ENCODE measurements around the gene BSPRY.
"Not testable (repeated sequence)": the region's sequence is repeated elsewhere in the genome, so short reads cannot be mapped to it uniquely, and the experiment has no call there.

Gene BSPRY

GRCh38 chr9:113398796-113399195, 49.5 kb downstream of the BSPRY start:
- no peak for TF ChIP-seq CTCF (IDR thresholded peaks at IDR 0.05; ENCODE audit: low read depth, low read length)
- no peak for DNase-seq (ENCODE audit: extremely low read depth, low read depth)

DNA sequence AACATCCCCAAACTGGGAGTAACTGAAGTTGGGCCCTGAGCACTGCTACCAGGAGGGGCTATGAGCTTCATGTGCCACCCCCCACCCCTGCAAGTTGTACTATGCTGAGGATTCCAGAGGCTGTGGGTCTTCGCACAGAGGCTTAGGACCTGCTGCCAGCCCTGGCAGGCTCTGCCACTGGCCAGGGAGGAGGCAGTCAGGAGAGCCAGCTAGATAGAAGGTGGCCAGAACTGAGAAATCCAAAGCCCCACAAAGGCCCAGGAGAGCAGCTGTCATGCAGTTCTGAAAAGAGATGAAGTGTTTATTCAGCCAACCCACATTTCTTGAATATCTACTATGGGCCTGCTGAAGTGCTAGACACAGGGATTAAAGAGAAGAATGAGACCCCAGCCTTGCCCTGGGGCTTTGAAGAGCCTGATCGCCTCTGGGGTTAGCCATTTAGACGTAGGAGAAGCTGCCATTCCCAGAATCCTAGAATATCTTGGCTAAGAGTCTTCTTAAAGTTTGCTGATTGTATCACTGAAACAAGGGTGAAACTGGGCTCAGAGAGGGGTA, 50.4 kb downstream of the BSPRY start:
- DNase-seq (ENCODE audit: extremely low read depth, low read depth): no peak
- no peak for TF ChIP-seq CTCF (IDR thresholded peaks at IDR 0.05; ENCODE audit: low read depth, low read length)

DNA sequence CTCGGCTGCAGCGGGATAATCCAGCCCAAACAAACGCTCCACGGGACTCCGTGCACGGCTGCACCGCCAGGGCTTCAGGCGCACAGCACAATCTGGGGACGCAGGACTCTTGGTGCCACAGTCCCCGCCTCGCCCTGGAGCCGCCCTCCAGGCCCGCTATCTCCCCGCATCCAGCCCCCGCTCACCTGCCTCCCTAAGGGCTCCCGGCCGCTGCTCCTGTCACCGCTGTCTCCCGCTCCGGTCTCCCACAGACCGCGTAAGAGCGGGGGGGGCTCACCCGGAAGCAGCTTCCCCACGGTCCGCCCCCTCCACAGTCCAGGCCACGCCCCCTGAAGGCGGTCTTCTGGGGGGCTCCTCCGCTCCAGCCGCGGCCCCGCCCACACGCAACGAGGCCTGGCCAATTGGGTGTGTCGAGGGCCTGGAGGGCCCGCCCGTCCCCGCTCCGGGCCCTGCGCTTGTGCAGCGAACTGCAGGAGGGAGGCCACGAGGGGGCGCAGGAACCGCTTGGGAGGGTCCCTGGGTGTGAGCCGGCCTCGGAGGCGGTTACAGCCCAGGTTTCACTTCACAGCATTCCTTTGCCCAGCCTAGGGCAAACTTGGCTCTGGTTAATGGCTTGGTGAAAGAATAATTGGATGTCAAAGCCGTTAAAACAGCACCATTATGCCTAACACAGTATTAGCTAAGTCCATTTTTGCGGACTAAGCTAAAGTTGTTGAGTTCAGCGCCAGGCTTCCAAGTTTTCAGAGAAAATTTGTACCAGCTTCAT, 51.9 kb downstream of the BSPRY start, which contains the start of gene ALAD:
ALAD (minus strand) TSS at position 258 of the 766 bp plus-strand sequence. CDS start 7,725 bp downstream, outside the sequence.
- TF ChIP-seq CTCF (IDR thresholded peaks at IDR 0.05; ENCODE audit: low read depth, low read length): peak; percentile 91
- peak; percentile 96 for DNase-seq (ENCODE audit: extremely low read depth, low read depth)

GRCh38 chr9:113403646-113404045, 54.3 kb downstream of the BSPRY start:
- no peak for TF ChIP-seq CTCF (IDR thresholded peaks at IDR 0.05; ENCODE audit: low read depth, low read length)
- DNase-seq (ENCODE audit: extremely low read depth, low read depth): no peak

DNA sequence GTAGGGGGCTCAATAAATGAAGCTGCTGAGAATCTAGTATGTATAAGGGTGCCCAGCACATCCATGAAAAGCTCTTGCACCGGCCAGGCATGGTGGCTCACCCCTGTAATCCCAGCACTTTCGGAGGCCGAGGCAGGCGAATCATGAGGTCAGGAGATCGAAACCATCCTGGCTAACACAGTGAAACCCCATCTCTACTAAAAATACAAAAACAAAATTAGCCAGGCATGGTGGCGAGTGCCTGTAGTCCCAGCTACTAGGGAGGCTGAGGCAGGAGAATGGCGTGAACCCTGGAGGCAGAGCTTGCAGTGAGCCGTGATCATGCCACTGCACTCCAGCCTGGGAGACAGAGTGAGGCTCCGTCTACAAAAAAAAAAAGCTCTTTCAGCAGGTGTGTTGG, 57.0 kb downstream of the BSPRY start:
- DNase-seq (ENCODE audit: extremely low read depth, low read depth): not testable (repeated sequence)

GRCh38 chr9:113406873-113407511, 57.7 kb downstream of the BSPRY start:
- peak; percentile 50 for DNase-seq (ENCODE audit: extremely low read depth, low read depth)
- peak; percentile 87 for TF ChIP-seq CTCF (IDR thresholded peaks at IDR 0.05; ENCODE audit: low read depth, low read length)

GRCh38 chr9:113409481-113409880, 60.1 kb downstream of the BSPRY start:
- TF ChIP-seq CTCF (IDR thresholded peaks at IDR 0.05; ENCODE audit: low read depth, low read length): no peak
- no peak for DNase-seq (ENCODE audit: extremely low read depth, low read depth)
